HG02840 (cell line): Measurements from ENCODE around the gene SORCS3.

Experiments
- ATAC-seq: cut with Tn5 transposase; IDR thresholded peaks from one replicate; pipeline ENCODE4 v1.9.1; 2021; ENCODE audit warnings: mild to moderate bottlenecking, moderate library complexity, moderate number of reproducible peaks; ENCODE audit not compliant: unreplicated experiment, low FRiP score

The SORCS3 gene

DNA sequence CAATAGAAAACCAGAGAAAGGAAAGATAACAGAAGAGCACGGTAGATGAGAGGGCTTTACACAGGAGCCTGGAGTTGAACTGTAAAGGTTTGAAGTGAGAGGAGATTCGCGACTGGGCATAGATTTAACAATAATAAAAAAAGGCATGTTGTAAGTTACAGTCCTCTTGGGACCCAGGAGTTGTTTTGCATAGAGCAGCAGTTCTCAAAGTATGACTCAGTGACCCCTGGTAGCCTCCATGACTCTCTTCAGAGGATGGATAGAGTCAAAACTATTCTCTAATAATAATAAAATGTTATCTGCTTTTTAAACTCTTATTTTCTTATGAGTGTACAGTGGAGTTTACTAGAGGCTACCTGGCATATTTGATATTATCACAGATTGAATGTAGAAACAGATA lies 262.3 kb downstream of the SORCS3 start:
- no peak for ATAC-seq

DNA sequence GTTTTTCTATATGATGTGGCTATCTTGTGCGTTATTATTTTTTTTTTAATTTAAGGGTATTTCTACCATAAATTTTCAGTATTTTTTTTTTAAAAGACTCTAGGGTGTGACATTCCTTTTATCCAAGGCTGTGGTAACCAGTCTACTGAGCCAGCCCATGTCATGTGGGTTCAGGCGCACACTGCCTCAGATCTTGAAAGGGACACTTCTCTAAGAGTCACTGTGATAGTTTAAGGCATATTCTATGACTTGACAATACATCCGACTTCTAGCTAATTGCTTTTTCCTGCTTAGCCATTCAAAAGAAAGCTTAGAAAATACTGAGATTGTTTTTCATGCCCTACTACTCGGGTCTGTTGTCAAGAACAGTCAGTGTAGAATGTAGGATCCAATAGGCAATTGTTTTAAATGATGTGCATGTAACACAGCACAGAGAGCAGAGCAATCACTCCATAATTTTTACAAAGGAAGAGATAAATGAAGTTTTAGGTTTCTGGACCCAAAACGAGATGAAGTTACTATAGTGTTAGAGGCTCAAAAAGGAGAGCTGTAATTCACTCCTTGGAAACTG lies 263.7 kb downstream of the SORCS3 start:
- ATAC-seq = no peak

DNA sequence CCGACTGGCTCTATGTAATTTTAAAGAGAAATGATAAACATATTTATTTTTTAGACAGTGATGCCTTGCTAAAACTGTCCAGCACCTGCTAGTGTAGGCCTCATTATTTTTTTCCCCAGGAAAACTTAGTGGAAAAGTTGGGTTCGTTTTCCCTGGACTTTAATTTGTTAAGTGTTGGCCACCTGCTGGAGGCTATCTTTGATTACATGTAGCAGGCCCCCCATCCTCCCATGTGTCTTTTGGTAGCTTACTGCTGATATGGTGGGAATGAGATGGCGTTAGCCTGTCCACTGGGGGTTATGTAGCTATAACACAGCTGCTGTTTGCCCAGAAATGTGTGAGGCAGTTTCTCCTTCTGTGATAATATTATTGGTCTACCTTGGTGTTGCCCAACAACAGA lies 265.0 kb downstream of the SORCS3 start:
- no peak for ATAC-seq

DNA sequence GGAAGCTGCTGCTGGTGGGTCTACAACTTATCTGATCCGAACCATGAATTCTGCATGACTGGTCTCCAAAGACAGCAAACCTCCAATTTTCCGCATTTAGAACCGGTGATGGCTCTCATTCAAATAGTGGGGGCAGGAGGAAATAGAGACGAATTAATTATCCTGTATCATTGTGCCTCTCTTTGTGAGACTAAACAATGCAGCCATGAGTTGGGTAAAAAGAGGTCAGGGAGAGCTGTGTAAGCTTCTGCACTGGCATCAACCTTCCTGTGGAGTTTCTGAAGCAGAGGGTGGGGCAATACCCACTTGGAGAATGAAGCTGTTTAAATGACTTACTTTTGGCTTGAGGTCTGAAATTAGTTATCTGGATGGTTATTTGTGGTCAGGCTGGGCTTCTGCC lies 266.4 kb downstream of the SORCS3 start:
- ATAC-seq = no peak

DNA sequence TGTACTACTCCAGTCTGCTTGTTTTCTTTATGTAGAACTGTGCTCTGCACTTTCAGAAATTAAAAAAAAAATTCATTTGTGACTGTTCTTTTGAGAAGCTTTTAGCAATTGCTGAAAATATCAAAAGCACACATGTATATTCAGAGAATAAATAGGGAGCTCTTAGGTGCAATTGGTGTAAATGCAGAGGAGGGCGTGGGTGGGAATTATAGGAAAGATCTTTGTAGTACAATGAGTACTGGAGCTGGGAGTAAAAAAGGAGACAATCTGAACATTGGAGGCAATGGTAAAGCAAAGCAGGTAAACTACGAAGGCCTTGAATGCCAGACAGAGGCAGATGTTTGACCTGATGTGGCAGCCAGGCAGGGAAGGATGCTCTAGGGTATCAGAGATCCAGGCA lies 267.5 kb downstream of the SORCS3 start:
- no peak for ATAC-seq

DNA sequence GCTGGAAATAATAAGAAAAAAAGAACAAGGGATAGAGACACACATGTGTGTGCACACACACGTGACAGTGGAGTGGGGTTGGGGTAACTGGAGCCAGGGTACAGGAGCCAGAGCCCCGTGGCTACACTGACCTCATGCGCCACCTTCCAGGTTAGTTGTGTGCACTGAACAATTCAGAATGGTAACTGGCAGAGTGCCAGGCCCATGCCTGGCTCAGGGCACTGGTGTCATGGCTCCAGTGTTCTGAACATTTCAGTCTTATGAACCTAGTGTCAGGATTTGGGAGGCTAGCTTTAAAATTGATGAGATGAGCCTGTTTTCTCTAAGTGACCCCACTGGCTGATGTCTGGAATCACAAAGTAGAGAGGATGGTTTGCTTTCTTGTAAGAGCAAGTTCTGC lies 269.6 kb downstream of the SORCS3 start:
- no peak for ATAC-seq

DNA sequence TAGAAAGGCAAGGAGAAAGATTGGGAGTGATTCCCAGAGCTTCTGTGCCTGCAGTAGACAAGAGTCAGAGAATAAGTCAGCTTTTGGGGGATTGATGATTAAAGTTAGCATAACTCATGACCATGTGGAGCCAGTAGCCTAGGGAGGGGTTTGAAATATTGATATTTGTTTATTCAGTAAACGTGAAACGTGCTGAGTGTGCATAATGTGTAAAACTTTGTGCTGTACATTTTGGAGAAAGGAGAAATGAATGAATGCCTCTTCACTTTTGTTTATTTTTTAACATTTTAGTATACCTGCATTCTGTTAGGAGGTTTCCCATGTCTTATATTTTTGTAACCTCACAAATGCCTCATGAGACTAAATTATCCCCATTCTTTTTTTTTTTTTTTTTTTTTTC lies 272.3 kb downstream of the SORCS3 start:
- ATAC-seq = no peak

DNA sequence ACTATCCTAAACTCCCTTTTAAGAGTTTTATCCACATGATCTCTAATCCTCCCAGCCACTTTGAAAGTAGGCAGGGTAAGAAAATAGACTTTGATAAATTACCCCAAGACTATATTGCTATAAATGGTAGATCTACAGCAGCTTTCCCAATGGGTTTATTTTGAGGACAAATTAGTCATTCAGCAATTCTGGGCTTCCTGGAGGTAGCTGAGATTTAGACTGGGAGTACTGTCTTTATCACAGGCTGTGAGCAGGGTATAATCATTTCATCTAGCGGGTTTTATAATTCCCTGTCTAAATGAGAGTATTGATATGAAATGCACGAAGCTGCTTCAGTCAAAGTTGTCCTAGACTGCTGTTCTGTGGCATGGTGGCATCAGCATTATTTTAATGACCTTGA lies 279.4 kb downstream of the SORCS3 start:
- ATAC-seq = no peak

DNA sequence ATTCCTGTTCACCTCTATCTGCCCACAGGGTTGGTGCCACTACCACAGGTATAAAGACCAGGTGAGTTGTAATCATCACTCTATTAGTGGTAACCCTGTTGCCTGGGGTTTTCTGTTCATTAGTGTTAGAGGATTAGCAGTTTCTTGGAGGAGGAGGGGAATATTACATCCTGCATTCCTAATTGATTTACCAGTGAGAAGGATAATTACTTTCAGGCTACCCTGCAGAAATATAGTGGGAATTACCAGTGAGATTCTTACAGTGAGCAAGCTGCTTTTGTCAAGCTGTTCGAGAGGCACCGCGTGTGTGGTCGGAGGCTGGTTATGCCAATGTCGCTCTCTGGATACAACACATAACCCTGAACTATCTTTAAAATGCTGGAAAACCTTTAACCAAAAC lies 280.7 kb downstream of the SORCS3 start:
- ATAC-seq = no peak

DNA sequence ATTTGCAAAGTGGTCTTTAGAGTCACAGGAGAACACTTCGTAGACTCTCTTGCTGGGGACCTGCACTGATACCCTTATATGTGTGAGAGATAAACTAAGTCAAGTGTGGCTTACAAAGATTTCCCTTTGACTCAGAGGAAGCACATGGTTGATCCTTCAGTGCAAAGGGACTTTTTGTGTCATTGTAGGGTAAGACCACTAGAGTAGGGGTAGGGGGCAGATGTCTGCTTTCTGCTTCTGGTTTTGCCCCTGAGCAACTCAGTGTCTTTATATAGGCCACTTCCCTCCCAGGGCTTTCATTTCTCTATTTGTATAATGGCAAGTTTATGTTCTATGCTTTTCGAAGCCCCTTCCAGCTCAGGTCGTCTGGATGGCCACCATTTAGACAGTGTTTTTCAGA lies 281.7 kb downstream of the SORCS3 start:
- no peak for ATAC-seq

DNA sequence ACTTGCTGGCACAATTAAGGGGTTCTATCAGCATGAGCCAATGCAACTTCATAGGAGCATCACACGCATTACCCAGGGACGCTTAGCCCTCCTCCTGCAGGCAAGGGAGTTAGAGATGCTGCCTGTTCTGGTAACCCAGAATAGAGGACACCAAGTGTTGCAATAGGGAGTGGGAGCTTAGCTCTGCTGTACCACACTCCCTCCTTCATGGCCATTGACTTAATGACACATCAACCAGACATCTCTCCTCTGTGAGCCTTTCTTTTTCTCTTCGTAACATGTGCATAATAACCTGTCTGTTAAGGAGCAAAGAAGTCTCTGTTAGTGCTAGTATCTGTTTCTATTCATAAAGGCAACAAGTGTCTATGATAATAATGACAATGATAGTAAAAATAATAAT lies 282.4 kb downstream of the SORCS3 start:
- ATAC-seq = no peak

DNA sequence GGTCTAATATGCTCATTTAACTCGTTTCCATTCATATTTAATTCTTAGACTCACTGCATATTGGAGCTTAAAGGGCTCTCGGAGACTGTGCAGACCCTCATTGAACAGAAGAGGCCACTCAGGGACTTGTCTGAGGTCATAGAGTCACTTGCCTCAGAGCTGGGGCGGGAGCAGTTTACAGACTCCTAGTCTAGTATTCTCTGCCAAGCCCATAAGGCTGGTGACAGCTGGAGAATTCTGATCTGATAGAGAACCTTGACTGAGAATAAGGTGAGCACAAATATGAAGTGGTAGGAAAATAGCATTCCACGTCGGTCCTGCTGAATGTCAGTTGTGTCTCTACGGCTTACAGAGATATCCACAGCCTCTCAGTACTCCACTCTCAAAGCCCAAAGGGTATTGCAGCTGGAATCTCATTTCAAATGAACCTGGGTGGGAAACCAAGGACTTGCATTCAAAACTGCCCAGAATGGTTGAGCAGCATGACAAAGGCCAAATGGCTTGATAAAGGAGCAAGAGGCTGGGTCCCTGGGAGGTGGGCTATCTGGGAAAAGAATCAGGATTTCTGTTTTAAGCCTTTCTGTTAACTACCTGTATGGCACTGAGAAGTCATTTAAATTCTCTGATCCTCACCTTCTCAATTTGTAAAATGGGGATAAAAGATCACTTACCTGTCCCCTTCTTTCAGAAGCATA lies 283.2 kb downstream of the SORCS3 start:
- ATAC-seq = no peak

DNA sequence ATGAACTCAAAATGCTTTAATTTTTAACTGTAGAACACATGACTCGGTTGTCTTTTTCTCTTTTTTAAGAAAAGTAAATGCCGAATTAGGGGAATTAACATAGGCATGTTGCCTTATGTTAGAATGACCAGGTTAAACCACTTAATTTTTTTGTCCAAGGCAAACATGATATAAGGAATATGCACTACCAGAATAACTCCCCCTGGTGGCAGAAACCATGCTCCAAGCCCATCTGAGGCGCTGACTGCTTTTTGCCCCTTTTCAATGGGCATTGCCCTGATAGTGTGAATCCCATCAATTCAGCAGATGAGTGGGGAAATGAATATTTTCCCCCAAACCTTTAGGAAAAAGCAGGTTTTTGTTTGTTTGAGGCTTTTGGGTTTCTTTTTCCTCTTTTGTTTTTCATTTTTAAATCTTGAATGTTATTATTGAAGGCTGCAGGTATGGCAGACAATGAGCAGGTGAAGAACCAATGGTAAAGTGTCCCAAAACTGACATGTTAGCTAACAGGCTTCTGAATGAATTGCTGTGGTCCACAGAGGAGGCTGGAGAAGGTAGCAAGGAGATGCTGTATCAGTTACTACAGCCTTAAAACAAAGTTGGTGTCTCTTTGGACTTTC lies 284.3 kb downstream of the SORCS3 start:
- ATAC-seq = no peak

DNA sequence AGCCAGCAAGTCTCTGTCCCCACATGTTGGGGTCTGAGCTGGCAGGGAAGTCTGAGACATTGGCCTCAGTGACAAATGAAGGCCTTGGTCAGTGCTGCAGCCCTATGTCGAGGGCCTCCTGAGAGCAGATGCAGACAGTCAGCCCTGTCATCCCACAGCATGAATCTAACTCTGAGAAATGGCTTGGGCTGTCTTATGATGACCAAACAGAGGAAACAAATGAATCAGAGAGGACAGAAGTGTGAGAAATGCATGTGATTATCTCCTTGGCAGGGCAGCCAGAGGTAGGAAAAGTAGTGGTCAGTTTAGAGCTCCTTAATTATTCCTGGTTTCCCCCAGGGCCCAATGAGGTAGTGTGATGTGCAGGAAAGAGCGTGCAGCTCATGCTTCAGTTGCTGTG lies 287.6 kb downstream of the SORCS3 start:
- ATAC-seq = no peak

DNA sequence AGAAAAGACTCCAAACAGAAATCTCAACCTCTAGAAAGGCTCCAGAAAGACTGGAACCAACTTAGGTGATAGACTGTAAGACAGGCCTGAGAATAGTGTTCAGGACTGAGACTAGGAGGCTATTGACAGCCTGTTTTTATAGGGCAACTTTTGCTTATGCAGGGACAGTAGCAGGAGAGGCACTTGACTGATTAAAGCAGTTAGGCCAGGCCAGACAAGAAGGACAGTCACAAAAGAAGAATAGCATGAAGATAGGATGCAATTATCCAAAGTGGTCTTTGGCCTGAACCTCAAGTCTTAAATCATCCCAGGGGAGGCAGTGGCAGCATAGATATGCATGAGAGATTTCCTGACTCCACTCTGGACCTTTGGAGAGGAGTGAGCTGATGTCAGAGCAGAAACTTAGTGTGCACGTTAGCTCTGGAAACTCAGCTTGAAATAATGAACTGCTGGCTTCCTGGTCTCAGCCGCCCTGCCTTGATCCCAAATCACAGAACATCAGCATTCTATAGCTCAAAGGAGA lies 290.6 kb downstream of the SORCS3 start:
- no peak for ATAC-seq

DNA sequence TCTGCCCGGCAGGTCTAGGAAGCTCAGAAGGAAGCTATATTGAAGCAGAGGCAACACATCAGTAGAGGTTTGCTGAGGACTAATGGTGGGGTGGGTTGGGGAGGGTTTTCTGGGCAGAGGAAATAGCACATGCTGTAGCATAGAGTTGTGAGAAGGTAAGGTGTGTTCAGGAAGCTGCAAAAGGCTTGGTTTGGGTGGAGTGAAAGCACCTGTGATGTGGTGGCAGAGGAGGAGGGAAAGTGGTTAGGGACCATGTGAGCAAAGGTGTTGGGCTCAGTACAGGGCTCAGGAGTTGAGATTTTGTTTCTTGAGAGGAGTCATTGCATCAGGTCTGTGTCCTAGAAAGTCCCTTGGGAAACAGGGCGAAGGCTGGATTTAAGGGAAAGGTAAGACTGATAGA lies 294.6 kb downstream of the SORCS3 start:
- ATAC-seq = no peak

DNA sequence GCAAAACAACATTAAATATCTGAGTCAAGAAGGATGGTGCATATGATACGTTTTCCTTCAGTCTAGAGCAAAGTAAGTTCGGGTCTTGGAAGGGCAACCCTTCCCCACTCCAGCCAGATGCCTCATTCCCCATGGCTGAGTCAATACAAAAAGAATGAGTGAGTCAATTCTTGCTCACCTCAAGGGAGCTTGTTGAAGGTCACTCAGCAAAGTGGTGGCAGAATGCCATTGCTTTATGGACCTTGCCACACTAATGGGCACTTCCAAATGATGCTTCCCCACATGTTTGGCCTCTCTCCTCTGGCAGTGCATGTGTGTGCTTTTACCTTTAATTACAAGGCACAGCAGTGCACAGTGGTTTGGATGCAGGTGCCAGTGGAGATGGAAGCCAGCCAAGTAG lies 296.5 kb downstream of the SORCS3 start:
- ATAC-seq = no peak

DNA sequence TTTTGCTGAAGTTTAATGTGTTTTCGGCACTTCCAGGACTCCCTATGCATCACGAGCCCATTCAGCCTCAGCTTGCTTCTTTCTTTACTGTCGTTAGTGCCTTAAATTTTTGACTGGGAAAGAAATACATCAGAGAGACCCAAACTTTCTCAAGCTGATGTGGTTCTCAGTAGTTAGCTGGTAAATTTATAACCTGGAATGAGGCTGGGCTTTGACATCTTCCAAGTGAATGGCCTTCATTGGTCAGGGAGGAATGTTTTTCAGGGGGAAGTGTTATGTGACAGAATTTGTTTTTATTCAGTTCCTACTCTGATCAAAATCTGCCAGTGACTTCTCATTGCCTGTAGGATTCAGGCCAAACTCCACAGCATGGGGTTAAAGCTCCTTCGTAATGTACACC lies 296.9 kb downstream of the SORCS3 start:
- ATAC-seq = no peak

DNA sequence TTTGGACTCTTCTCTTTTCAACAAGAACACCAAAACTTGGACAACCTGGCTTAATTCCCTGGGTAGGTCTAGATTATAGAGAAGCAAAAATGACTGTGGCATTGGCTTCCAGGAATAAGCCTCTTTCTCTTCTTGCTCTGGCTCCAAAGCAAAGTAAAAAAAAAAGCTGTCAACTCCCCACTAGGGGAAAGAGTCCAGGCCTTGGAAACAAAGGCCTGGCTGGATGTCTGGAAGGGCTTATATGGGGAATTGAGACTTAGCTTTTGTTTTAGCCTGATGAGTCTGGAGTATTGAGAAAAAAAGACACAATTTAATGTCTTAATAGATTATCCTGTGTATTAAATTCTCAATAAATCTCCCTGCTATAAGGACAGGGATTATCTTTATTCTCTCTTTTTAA lies 300.6 kb downstream of the SORCS3 start:
- ATAC-seq = no peak

DNA sequence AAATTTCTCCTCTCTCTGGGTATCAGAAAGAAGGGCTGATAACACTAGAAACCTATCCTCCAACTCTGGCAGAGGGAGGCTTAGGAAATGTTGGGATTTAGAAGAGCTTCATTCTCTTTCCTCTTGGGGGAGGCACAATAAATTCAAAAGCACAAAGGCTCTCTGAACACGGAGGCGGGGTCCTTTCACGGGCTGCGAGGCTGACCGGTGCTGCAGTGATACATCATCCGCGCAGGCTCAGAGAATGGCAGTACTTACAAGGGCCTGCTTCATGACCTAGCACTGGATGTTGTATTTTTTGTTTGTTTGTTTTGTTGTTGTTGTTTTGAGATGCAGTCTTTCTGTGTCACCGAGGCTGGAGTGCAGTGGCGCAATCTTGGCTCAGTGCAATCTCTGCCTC lies 306.2 kb downstream of the SORCS3 start:
- no peak for ATAC-seq

DNA sequence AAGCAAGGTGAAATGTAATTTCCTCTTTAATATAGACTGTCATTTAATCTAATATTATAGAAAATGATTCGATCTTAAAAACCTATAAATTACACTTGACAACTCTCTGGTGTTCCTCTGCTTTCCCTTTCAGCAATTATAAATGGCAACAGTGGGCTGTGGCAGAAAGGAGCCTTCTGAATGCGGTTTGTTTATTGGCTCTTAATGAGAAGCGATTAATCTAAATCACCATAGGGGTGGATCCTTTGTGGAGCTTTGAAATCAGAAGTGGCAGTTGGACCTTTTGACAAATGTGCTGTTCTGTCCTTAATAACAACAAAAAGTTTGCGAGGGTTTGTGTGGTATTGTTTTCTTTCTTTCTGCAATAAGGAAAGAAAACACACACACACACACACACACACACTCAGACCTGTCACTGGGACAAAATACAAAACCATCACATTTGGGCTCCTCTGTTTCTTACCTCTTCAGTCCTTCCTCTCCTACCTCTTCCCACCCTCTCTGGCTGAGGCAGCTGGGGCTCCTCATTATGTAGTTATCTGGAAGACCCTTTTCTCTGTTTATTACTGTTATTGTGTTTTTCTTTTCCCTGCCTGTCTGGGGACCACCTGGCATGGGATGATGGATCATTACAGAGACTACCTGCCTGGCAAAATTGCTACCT lies 316.2 kb downstream of the SORCS3 start:
- ATAC-seq = no peak
